Sigmoid colon (tissue), 4 donors: ENCODE measurements around the gene PROSER3.

ENCODE experiments used
- EP300 ChIP-seq, 4 donors: sonication (generic); formaldehyde crosslinking; IDR thresholded peaks; one replicate each; pipeline ENCODE4 v1.6.1; 2017; ENCODE audit warnings: antibody characterized with exemption in 4 of 4
- POLR2A ChIP-seq, 2 donors: fragments of 450-650 bp; IDR thresholded peaks; one replicate each; pipeline ENCODE4 v1.6.1; 2016; ENCODE audit warnings: antibody characterized with exemption in 2 of 2, mild to moderate bottlenecking in 2 of 2, moderate library complexity in 2 of 2
- POLR2AphosphoS5 ChIP-seq, 4 donors: sonication (generic); formaldehyde crosslinking; IDR thresholded peaks; one replicate each; pipeline ENCODE4 v1.6.1; 2017; ENCODE audit warnings: antibody characterized with exemption in 4 of 4
- TF ChIP-seq, protein P1 (sequence below), 4 experiments: fragments of 450-650 bp in 3 of 4; fragments of 200-600 bp in 1 of 4; IDR thresholded peaks; one replicate each; pipeline ENCODE4 v1.5.1; 2016 to 2019; ENCODE audit warnings: antibody characterized with exemption in 4 of 4, mild to moderate bottlenecking in 3 of 4, moderate library complexity in 2 of 4

- TF ChIP-seq, protein P1, sequence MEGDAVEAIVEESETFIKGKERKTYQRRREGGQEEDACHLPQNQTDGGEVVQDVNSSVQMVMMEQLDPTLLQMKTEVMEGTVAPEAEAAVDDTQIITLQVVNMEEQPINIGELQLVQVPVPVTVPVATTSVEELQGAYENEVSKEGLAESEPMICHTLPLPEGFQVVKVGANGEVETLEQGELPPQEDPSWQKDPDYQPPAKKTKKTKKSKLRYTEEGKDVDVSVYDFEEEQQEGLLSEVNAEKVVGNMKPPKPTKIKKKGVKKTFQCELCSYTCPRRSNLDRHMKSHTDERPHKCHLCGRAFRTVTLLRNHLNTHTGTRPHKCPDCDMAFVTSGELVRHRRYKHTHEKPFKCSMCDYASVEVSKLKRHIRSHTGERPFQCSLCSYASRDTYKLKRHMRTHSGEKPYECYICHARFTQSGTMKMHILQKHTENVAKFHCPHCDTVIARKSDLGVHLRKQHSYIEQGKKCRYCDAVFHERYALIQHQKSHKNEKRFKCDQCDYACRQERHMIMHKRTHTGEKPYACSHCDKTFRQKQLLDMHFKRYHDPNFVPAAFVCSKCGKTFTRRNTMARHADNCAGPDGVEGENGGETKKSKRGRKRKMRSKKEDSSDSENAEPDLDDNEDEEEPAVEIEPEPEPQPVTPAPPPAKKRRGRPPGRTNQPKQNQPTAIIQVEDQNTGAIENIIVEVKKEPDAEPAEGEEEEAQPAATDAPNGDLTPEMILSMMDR (IDR thresholded peaks at IDR 0.05), result no peak
- no peak for TF ChIP-seq POLR2A (IDR thresholded peaks at IDR 0.05)
- TF ChIP-seq POLR2AphosphoS5 (IDR thresholded peaks at IDR 0.05), result no peak
- no peak for TF ChIP-seq EP300 (IDR thresholded peaks at IDR 0.05)
These were observed 49.6 kb upstream of the PROSER3 start for GRCh38 chr19:35708391-35708790.
